ENCODE data around the gene SPTBN2.

Gene SPTBN2

GRCh38 chr11:66639066-66639813 lies 89.8 kb downstream of the SPTBN2 start:
- no peak for TF ChIP-seq CTCF (IDR thresholded peaks at IDR 0.05; ENCODE audit: low read depth, low read length, missing control alignments)
- in situ Hi-C loops (cut with HindIII; ENCODE audit: low pct_ligation_motif_present, low sequenced_read_pairs), result no loop called here
- H3K36me3 ChIP-seq (replicated peaks), result peaks cover 37% of the 10 kb centered on the region

DNA sequence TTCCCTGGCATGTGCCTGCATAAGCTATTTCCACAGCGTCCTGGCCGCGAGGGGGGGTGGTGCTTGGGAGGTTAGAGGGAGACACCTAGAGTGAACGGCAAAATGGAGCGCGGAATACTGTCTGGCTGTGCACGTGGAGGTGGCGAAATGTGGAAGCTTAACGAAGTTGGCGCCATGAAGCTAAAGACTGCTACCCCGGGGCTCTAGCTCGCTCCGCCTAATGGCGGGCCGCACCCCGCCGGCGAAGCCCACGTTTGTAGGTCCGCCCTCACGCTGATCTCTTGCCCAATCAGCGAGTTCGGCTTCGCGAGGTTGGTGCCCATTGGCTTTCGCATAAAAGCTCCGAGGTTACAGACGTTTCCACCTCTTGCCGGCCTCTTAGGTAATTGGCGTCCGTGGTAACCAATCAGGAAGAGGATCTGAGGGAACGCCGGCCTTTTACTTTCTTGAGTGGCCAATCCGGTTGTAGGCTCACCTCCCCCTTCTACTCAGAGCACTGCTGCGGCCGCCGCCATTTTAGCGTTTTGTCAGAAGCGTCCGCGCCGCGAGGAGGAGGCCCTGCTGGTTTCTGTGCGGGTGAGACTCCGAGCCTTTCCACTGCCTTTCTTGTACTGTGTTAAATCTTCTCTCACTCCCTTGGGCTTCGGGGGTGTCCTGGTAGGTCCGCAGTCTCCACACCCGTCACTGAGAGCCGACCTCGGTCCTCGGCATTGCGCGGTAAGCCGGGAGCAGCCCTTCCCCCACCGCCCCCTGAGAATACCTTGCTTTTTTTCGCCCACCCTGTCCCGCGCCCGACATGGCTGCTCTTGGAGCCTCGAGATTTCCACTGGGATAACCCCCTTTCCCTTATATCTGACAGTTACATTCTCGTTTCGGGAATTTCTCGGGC lies 90.6 kb downstream of the SPTBN2 start, which contains the start of gene RBM4:
TSS of gene RBM4 (plus strand) at position 527 of the 889 bp plus-strand sequence. CDS start 1,009 bp downstream, outside the sequence.
- Histone ChIP-seq H3K27me3 (replicated peaks) (no peaks in the 10 kb centered on the region), H3K4me3 (ENCODE audit: low read depth, low read length) (peak within 1 kb of the TSS; percentile 98), H3K27ac (peak within 1 kb of the TSS; percentile 77), H3K36me3 (replicated peaks) (peaks cover 30% of the 10 kb centered on the region)
- DNase-seq, result peak; percentile 100
- peak; percentile 39 for TF ChIP-seq CTCF (IDR thresholded peaks at IDR 0.05; ENCODE audit: low read depth, low read length, missing control alignments)
- in situ Hi-C loops (cut with HindIII; ENCODE audit: low pct_ligation_motif_present, low sequenced_read_pairs), result no loop called here

More at GRCh38 chr11:66639066-66639813, 89.8 kb downstream of the SPTBN2 start:
- Histone ChIP-seq H3K4me3 (ENCODE audit: low read depth, low read length) (peak overlapping the region; percentile 98), H3K27me3 (replicated peaks) (no peaks in the 10 kb centered on the region), H3K27ac (peak overlapping the region; percentile 77)
- peak; percentile 22 for DNase-seq

GRCh38 chr11:66637557-66638176 lies 91.3 kb downstream of the SPTBN2 start:
- Histone ChIP-seq H3K27ac (peak overlapping the region; percentile 6), H3K4me3 (ENCODE audit: low read depth, low read length) (peak overlapping the region; percentile 54), H3K36me3 (replicated peaks) (peaks cover 30% of the 10 kb centered on the region), H3K27me3 (replicated peaks) (no peaks in the 10 kb centered on the region)
- TF ChIP-seq CTCF (IDR thresholded peaks at IDR 0.05; ENCODE audit: low read depth, low read length, missing control alignments), result no peak
- in situ Hi-C loops (cut with HindIII; ENCODE audit: low pct_ligation_motif_present, low sequenced_read_pairs), result no loop called here
- DNase-seq, result no peak

- Histone ChIP-seq H3K4me3 (ENCODE audit: low read depth, low read length) (no peak overlapping the region), H3K27me3 (replicated peaks) (no peaks in the 10 kb centered on the region), H3K36me3 (replicated peaks) (peaks cover 30% of the 10 kb centered on the region), H3K27ac (no peak overlapping the region)
- no peak for DNase-seq
- in situ Hi-C loops (cut with HindIII; ENCODE audit: low pct_ligation_motif_present, low sequenced_read_pairs), result no loop called here
- no peak for TF ChIP-seq CTCF (IDR thresholded peaks at IDR 0.05; ENCODE audit: low read depth, low read length, missing control alignments)
Measured at GRCh38 chr11:66636411-66636810, 92.6 kb downstream of the SPTBN2 start.
